ENCODE data around the gene MIXL1.

DNA sequence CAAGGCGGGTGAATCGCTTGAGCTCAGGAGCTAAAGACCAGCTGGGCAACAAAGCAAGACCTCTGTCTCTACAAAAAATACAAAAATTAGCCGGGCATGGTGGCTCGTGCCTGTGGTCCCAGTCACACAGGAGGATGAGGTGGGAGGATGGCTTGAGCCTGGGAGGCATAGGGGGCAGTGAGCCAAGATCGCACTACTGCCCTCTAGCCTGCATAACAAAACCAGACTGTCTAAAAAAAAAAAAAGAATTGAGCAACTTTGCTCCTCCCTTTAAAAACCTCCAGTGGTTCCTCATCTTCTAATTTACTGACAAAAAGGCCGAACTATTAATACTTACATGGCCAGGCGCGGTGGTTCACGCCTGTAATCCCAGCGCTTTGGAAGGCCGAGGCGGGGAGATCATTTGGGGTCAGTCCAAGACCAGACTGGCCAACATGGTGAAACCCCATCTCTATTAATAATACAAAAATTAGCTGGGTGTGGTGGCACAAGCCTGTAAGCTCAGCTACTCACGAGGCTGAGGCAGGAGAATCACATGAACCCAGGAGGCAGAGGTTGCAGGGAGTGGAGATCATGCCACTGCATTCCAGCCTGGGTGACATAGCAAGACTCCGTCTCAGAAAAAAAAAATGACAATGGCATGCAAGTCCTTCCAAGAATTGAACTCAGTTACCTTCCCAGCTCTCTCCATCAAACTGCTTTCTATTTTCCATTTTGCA is 41.3 kb upstream of the MIXL1 start:
- TF ChIP-seq, protein P1, sequence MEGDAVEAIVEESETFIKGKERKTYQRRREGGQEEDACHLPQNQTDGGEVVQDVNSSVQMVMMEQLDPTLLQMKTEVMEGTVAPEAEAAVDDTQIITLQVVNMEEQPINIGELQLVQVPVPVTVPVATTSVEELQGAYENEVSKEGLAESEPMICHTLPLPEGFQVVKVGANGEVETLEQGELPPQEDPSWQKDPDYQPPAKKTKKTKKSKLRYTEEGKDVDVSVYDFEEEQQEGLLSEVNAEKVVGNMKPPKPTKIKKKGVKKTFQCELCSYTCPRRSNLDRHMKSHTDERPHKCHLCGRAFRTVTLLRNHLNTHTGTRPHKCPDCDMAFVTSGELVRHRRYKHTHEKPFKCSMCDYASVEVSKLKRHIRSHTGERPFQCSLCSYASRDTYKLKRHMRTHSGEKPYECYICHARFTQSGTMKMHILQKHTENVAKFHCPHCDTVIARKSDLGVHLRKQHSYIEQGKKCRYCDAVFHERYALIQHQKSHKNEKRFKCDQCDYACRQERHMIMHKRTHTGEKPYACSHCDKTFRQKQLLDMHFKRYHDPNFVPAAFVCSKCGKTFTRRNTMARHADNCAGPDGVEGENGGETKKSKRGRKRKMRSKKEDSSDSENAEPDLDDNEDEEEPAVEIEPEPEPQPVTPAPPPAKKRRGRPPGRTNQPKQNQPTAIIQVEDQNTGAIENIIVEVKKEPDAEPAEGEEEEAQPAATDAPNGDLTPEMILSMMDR (IDR thresholded peaks at IDR 0.05; ENCODE audit: low read length), result peak; percentile 20; the same call in 1 of the 2 replicates
- TF ChIP-seq EZH2 (optimal IDR thresholded peaks at IDR 0.05; ENCODE audit: low read depth, low read length) (no peak), EZH2phosphoT487 (IDR thresholded peaks at IDR 0.05; ENCODE audit: low read length) (no peak)

All from MM.1S (cell line).